Gastroesophageal sphincter (tissue), 4 donors: ENCODE data around the gene SLC25A12. TPM values are rescaled to one million over a fixed set of nuclear protein-coding genes. Genes with fewer than 3 reads are reported as not detected.

ENCODE experiments used
- ATAC-seq: fragments of 150-250 bp; one replicate; pipeline ENCODE4 v1.9.1; 2016; ENCODE audit warnings: mild to moderate bottlenecking, moderate library complexity
- H3K27ac ChIP-seq, 4 donors: fragments of 200-600 bp; sonication (generic) in 3 of 4; 1 replicate in 3 of 4; 2 replicates in 1 of 4; pipeline ENCODE4 v1.5.1; 2016 to 2019
- H3K27me3 ChIP-seq: fragments of 200-600 bp; sonication (generic); one replicate; pipeline ENCODE4 v1.5.1; 2019
- H3K36me3 ChIP-seq, 2 donors: fragments of 200-600 bp; sonication (generic); one replicate each; pipeline ENCODE4 v1.5.1; 2019; ENCODE audit warnings: control low read depth in 1 of 2
- H3K4me1 ChIP-seq, 3 donors: fragments of 200-600 bp; sonication (generic); 1 replicate in 2 of 3; 2 replicates in 1 of 3; pipeline ENCODE4 v1.5.1; 2016 to 2019; ENCODE audit warnings: control low read depth in 2 of 3
- H3K4me3 ChIP-seq, 2 donors: fragments of 200-600 bp; sonication (generic); one replicate each; pipeline ENCODE4 v1.5.1; 2019; ENCODE audit warnings: mild to moderate bottlenecking in 1 of 2, moderate library complexity in 1 of 2
- H3K9me3 ChIP-seq, 3 donors: fragments of 200-600 bp; sonication (generic); one replicate each; pipeline ENCODE4 v1.5.1; 2017 to 2019; ENCODE audit warnings: control low read depth in 2 of 3
- CTCF ChIP-seq, 4 experiments: fragments of 200-600 bp in 2 of 4; fragments of 450-650 bp in 2 of 4; sonication (generic) in 1 of 4; IDR thresholded peaks; one replicate each; pipeline ENCODE4 v1.5.1; 2017 to 2019; ENCODE audit warnings: antibody characterized with exemption in 4 of 4, mild to moderate bottlenecking in 2 of 4, moderate library complexity in 2 of 4
- EP300 ChIP-seq: sonication (generic); formaldehyde crosslinking; IDR thresholded peaks from one replicate; pipeline ENCODE4 v1.6.1; 2017; ENCODE audit warnings: antibody characterized with exemption, mild to moderate bottlenecking
- POLR2A ChIP-seq, 2 donors: fragments of 450-650 bp; IDR thresholded peaks; one replicate each; pipeline ENCODE4 v1.6.1; 2017; ENCODE audit warnings: antibody characterized with exemption in 2 of 2, mild to moderate bottlenecking in 2 of 2, moderate library complexity in 1 of 2
- POLR2AphosphoS5 ChIP-seq: sonication (generic); formaldehyde crosslinking; IDR thresholded peaks from one replicate; pipeline ENCODE4 v1.6.1; 2017; ENCODE audit warnings: antibody characterized with exemption
- whole genome bisulfite sequencing, 2 donors: methylation state at CpG; one replicate each; pipeline ENCODE4 v1.1.5; 2018; ENCODE audit warnings: low coverage in 1 of 2; 5-methylcytosine and 5-hydroxymethylcytosine counted together
- total RNA-seq, 4 donors: library from RNA; depleted of rRNA; stranded (reverse); fragments of >200 nt; gene quantifications; one replicate each; pipeline ENCODE4 v1.1.0, GENCODE V29; 2016

Gene SLC25A12
- total RNA-seq, result 10 to 100 TPM; 54.9 to 82.7 (median 70.5) TPM

- 0% methylated on average over 4 of the region's 63 CpGs for WGBS, 2 donors
- Histone ChIP-seq H3K27me3 (no peaks in the 10 kb centered on the region), H3K9me3 (no peaks in the 10 kb centered on the region), H3K4me1 (peaks cover 5 to 63% (median 5%) of the 10 kb centered on the region in 3 donors), H3K27ac (peak within 1 kb of the TSS; percentile 74 to 88 (median 86)), H3K4me3 (peak within 1 kb of the TSS; percentile 82 to 94), H3K36me3 (peaks cover 0 to 8% of the 10 kb centered on the region in 2 donors)
- peak in 2 of 4 experiments; percentile 3 to 10 for TF ChIP-seq CTCF (IDR thresholded peaks at IDR 0.05)
- TF ChIP-seq EP300, result no peak
- peak; percentile 72 to 84 for TF ChIP-seq POLR2A (IDR thresholded peaks at IDR 0.05)
- peak; percentile 37 for TF ChIP-seq POLR2AphosphoS5
- ATAC-seq, result peak; percentile 95
Observed at GRCh38 chr2:171893824-171894611, at the start of gene SLC25A12. TSS of gene SLC25A12 (minus strand) at chr2:171894244. CDS start at chr2:171894214, 30 bp downstream.

GRCh38 chr2:171941316-171941699 lies 47.3 kb upstream of the SLC25A12 start:
- Histone ChIP-seq H3K9me3 (no peaks in the 10 kb centered on the region), H3K4me3 (no peak overlapping the region), H3K4me1 (peaks cover 0 to 1% (median 0%) of the 10 kb centered on the region in 3 donors), H3K36me3 (no peaks in the 10 kb centered on the region), H3K27ac (no peak overlapping the region), H3K27me3 (no peaks in the 10 kb centered on the region)
- no peak for TF ChIP-seq POLR2A (IDR thresholded peaks at IDR 0.05)
- TF ChIP-seq EP300, result no peak
- TF ChIP-seq CTCF (IDR thresholded peaks at IDR 0.05), result no peak
- TF ChIP-seq POLR2AphosphoS5, result no peak
- ATAC-seq, result no peak
- WGBS, 2 donors, result 100% methylated on average over 1 to 2 of the region's 6 CpGs

GRCh38 chr2:171939743-171940071 lies 45.7 kb upstream of the SLC25A12 start:
- no peaks in the 10 kb centered on the region for H3K9me3 ChIP-seq
- no peak overlapping the region for H3K4me3 ChIP-seq
- ATAC-seq, result no peak
- no peaks in the 10 kb centered on the region for H3K36me3 ChIP-seq
- peaks cover 0 to 6% (median 2%) of the 10 kb centered on the region in 3 donors for H3K4me1 ChIP-seq
- TF ChIP-seq POLR2A (IDR thresholded peaks at IDR 0.05), result no peak
- TF ChIP-seq CTCF (IDR thresholded peaks at IDR 0.05), result no peak
- TF ChIP-seq POLR2AphosphoS5, result no peak
- no peak for TF ChIP-seq EP300
- WGBS, 2 donors, result 88 to 100% methylated on average over 1 to 4 of the region's 4 CpGs
- no peak overlapping the region for H3K27ac ChIP-seq
- no peaks in the 10 kb centered on the region for H3K27me3 ChIP-seq

GRCh38 chr2:171939058-171939742 lies 45.2 kb upstream of the SLC25A12 start:
- Histone ChIP-seq H3K4me1 (peaks cover 0 to 6% (median 2%) of the 10 kb centered on the region in 3 donors), H3K9me3 (no peaks in the 10 kb centered on the region), H3K36me3 (no peaks in the 10 kb centered on the region), H3K27me3 (no peaks in the 10 kb centered on the region), H3K27ac (no peak overlapping the region), H3K4me3 (no peak overlapping the region)
- ATAC-seq, result no peak
- WGBS, 2 donors, result 86% methylated on average over 7 to 9 of the region's 9 CpGs
- TF ChIP-seq EP300 (no peak), POLR2A (IDR thresholded peaks at IDR 0.05) (no peak), POLR2AphosphoS5 (no peak), CTCF (IDR thresholded peaks at IDR 0.05) (no peak)
